Measurements from ENCODE around the gene GCHFR.

- TF ChIP-seq POLR2A (IDR thresholded peaks at IDR 0.05; ENCODE audit: low read depth, low read length) (no peak), RUNX3 (IDR thresholded peaks at IDR 0.05; ENCODE audit: low read length) (no peak), CBX5 (IDR thresholded peaks at IDR 0.05; ENCODE audit: low read depth) (no peak), EGR1 (IDR thresholded peaks at IDR 0.05; ENCODE audit: borderline replicate concordance in 1 of 2, low read depth in 2 of 2, low read length in 2 of 2) (no peak)
Observed at GRCh38 chr15:40762919-40763800, 708 bp upstream of the GCHFR start.
